DMS114 treated with DMSO at 0.1 percent for 48 hours (cell line): Measurements from ENCODE around the gene MAP3K10.

Experiments used
- DNase-seq: peaks from one replicate; lab custom pipeline; 2025; ENCODE audit not compliant: unreplicated experiment; lab: John Stamatoyannopoulos, UW

MAP3K10 gene

DNA sequence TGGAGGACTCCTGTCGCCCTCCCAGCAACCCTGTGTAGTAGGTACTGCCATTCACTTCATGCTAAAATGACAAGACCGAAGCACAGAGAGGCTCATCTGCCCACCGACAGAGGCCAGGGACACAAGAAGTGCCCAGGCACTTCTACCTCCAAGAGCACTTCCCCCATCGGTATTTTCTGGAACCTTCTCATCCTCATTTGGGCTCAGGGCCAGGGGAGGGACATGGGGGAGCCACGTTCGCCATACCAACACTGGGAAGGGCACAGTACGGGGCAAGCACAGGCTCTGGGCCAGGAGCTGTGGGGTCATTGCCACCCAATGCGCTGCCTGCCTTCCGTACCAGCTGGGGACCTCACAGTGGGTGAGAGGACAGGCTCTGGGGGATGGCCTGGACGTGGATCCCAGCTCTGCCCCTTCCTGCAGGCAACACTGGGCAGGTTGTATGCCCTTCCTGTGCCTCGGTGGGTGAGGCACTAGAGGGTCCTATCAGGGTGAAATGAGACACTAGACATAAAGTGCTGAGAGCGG lies 56.6 kb downstream of the MAP3K10 start:
- no peak for DNase-seq

DNA sequence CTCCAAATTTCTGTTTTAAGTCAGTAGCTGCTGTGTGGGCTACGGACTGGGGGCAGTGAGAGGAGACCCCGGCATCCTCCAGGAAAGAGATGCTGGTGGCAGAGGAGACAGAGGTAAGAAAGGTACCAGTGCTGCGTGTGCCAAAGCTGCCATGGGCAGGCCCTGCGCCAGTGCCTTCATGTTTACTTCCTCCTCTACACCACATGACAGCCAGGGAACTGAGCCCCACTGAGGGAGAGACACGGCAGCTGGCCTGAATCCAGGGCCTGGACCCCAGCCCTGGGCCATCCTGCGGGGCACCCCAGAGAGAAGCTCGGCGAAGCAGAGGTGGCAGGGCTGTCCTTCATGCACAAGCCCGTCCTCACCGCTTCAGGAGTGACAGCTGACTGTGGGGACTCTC lies 58.0 kb downstream of the MAP3K10 start:
- DNase-seq: no peak

DNA sequence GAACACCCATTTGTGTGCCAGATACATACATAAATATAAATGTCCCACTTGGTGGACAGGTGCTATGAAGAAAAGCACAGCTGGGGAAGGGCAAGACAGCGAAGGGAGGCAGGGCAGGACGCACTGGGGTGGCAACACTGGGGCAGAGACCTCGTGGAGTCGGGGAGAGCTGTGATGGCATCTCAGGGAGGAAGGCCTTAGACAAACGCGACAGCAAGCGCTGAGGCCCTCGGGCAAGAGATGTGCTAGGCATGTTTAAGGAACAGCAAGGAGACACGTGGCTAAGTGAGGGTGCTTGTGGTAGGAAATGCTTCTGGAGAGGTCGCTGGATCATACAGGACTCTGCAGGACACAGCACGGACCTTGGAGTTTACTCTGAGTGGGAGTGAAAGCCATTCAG lies 58.6 kb downstream of the MAP3K10 start:
- no peak for DNase-seq

DNA sequence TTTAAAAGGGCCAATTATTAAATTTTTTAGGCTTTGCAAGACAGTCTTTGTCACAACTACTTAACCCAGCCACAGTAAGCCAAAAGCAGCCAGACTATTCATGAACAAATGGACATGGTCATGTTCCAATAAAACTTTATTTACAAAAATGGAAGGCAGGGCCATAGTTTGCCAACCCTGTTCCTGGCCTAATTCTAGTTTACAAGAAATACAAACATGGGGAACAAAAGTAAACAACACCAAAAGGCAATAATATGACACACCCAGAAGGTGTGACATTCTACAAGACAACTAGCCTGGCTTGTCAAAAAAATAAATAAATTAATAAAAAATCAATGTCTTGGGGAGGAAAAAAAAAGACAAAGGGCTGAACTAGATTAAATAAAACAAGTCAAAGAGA lies 60.0 kb downstream of the MAP3K10 start:
- DNase-seq: no peak

DNA sequence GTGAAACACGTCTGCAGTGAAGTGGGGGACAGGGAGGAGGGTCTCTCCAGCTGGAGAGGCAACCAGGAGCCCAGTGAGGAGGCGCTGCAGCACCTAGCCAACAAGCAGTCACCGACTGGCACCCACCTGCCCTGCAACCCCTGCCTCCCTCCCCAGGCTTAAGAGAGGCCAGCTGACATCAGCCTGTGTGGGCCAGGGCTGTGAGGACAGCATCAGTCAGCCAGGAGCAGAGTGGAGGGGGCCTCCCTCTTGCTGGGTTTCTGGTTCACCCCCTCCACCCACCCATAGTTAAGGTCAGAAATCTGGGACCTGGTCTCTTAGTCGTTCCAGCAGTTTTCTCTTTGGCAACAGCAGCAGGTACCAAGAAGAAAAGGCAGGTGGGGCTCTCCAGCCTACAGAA lies 60.8 kb downstream of the MAP3K10 start:
- no peak for DNase-seq

DNA sequence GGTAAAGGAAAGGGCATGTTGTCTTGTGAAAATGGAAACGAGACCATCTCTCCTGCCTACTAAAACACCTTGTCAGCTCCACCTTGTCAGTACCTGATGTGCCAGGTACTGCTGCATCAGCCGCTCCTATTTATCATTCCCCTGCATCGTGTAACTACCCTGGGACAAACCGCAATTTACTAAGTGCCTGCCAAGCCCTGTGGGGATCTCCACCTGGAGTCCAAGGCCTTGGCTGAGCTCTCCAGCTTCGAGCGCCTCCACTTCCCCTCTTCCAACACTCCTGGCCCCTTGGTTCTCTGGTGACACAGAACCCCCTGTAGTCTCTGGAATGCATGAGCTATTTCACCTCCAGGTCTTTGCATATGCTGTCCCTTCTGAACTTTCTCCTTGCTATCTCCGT lies 61.2 kb downstream of the MAP3K10 start:
- no peak for DNase-seq

DNA sequence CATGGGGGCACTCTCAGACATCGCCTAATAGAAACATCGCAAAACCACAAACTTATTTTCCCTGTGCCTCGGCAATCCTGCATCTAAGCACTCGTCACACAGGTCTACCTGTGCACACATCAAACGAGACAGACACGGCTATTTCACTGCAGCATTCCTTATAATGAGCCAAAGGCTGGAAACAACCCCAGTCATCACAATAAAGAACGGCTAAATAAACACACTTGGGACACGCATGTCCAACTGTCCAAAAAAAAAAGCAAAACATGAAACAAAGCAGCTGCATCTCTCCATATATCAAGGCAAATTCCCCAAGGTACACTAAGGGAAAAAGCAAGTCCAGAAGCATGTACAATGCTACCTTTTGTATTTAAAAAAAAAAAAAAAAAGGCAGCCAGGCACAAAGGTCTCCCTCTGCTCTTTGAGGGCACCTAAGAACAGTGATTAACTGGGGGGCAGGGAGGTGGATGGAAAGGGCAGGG lies 62.4 kb downstream of the MAP3K10 start:
- no peak for DNase-seq

DNA sequence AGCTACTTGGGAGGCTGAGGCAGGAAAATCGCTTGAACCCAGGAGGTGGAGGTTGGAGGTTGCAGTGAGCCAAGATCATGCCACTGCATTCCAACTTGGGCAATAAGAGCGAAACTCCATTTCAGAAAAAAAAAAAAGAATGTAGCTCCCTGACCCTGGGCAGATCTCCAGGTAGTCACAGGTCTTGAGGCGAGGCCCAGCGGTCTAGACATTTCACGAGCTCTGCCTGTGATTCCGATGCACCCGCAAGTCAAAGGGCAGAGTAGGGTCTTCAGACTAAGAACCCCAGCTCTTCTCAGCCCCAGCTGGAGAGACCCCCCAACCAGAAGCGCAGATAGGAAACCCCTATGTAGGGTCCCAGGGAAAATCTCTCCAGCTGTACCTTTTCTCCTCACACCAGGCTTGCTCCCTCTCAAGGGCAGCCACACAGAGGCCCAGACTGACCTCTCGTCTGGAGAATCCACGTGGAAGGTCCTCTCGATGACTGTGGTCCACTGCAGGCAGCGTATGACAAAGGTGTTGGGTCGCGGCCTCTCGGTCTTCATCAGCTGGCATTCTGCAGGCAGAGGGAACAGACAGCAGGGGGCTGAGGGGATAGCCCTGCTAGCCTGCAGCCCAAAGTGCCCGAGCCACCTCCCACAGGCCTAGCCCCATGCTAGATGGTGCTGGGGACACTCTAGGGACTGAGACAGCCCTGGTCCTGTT lies 63.6 kb downstream of the MAP3K10 start:
- DNase-seq: no peak

DNA sequence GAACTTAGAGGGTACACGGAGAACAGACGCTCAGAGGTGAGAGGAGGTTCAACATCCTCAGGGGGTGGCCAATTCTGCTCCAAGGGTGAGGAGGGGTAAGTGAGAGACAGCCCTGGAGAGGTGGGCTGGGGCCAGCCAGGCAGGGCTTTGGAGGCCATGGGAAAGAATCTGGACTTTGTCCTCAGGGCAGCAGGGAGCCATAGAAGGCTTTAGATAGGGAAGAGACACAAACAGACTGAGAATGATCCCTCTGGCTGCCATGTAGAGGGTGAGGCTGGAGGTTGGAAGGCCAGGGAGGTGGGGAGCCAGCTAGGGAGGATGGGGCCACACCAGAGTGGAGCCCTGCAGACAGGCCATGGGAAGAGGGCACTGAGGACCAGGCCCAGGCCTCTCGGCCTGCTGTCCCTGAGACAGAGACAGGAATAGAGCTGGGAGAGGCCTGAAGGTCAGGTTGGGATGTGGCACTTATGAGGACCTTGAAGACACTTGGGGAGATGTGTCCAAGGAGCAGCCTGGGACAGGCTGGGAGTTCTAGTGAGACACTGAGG lies 64.5 kb downstream of the MAP3K10 start:
- DNase-seq: no peak

DNA sequence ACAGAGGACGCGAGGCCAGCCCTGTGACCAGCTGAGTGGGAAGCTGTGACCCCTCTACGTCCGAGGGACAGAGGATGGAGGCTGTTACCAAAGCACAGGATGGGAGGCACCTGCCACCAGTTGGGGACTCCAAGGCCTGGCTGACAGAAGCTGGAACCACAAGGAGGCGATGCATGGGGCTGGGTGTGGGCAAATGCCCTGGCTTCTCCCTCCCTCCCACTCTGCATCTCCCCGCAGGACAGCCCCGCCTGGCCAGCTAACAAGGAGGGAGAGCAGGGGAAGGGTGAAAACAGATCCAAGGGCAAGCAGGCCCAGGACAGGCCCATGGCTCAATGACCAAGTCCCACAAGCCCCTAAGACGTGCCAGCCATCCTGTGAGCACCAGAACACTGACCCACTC lies 65.3 kb downstream of the MAP3K10 start:
- no peak for DNase-seq

DNA sequence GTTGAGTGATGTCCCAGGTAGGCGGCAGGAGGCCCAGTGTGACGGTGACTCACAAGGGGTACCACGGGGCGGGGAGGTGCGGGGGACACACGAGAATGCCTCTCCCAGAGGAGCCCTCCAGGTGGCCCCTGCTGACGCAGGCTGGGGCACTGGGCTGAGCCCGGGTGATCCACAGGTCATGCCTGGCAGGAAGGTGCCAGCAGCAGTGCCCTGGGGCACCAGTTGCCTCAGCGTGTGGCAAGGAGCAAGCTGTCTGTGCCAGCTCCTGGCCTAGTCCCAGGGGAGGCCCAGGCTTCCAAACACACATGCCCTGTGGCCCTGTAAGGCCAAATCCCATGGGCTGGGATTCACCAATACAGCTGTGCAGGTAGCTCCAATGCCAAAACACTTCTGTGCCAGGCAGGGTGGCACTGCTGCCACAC lies 65.9 kb downstream of the MAP3K10 start:
- DNase-seq: no peak

DNA sequence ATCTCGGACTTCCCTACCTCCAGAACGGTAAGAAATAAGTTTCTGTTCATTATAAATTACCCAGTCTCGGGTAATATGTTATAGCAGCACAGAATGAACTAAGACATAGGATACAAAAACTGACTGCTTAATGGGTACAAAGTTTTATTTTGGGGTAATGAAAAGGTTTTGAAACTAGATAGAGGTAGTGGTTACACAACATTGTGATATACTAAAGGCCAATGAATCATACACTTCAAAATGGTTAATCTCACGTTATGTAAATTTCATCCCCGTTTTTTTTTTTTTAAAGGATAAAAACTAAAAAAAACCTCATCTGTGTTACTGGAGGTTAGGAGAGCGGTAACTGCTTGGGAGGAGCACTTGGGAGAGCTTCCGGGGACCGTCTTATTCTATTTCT lies 70.4 kb downstream of the MAP3K10 start:
- DNase-seq: no peak

DNA sequence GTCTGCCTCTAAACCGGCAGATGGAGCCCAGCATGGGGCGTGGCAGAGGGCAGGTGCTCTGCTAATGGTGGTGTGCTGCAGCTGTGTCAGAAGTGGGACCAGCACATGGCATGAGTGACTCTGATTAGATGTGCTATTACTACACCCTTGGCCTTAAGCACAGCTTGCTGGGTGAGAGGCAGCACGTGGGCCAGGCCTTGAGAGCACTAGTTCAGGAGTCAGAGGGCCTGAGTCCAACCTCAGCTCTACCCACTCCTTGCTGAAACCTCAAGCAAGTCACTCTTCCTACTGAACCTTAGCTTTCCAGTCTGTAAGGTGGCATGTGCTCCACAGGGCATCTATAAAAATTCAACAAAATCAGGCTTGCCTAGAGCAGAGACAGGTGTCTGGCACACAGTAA lies 71.2 kb downstream of the MAP3K10 start:
- DNase-seq: no peak

DNA sequence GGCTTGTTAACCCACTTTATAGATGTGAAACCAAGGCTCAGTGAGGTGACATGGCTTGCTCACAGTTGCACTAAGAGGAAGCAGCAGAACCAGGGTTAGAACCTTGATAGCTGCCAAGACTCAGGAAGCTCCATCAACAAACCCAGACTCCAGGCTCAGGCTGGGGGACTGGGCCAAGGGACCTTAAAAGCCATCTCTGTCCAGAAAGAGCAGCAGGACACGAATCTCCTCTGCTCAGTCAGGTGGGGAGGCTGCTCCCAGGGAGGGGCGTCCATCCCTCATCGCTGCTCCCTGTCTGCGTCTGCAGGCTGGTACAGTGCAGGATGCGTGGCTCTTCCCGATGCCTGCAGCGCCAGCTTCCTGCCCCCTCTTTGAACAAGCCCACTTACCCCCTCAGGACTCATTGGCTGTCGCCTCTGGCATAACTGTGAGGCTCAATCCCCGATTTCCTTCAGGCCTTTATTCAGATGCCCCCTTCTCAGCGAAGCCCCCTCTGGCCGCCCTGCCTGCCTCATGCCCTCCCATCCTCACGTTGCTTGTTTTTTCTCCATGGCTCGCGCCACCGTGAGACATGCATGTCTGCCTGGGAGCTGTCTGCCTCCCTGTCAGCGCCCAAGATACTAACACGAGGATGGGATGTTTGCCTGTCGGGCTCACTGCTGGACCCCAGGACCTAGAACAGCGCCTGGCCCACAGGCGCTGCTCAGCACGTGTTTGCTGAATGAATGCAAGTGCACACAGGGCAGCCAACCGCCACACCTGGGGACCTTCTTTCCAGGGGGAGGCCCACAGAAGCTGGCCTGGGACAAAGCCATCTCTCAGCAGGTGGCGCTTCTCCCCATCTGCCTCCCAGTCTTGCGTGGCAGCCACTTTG lies 72.5 kb downstream of the MAP3K10 start:
- no peak for DNase-seq

DNA sequence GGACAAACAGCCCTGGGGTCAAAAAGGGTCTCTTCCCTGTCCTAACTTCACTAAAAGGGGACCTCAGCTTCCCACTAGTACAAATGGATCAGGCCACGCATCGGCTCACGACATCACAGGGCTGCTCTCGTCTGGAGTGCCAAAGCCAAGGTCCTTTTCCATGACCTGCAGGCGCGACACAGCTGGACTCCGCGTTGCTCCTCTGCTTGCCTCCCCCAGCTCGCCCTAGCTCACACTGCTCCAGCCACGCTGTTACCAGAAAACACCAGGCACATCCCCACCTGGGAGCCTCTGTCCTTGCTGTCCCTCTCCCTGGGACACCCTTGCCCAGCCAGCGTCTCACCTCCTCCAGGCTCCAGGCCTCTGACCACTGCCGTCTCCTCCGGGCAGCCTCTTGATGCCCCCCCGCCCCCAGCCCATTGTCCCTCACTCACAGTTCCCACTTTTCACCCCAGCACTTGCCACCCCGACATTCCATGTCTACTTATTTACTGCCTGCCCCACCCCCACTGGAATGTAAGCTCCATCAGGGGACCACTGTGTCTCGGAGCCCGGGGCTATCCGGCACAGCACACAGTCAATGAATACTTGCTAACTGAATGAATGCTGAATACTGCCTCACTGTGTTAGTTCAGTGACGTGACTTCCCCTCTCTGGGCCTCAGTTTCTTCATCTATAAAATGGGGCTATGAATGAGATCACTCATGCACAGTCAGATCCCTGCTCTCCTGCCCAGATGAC lies 73.3 kb downstream of the MAP3K10 start:
- no peak for DNase-seq
